H1 (cell line): Measurements from ENCODE around the gene VAV2. TPM values are rescaled to one million over a fixed set of nuclear protein-coding genes. Genes with fewer than 3 reads are reported as not detected.

Source experiments
- CTCF ChIA-PET: fragments of 300-600 bp; sonication (Branson Sonifier 250); formaldehyde crosslinking; loops from one replicate; lab custom pipeline; 2021; ENCODE audit not compliant: partially characterized antibody; lab: Charles Lee
- POLR2A ChIA-PET: fragments of 300-600 bp; sonication (Branson Sonifier 250); formaldehyde crosslinking; loops from one replicate; lab custom pipeline; 2021; ENCODE audit warnings: inconsistent platforms; ENCODE audit not compliant: partially characterized antibody; lab: Charles Lee
- DNase-seq, 2 experiments: peaks; one replicate each; pipeline versions ENCODE4 v3.0.0 to v3.0.0-alpha.2; 2010 to 2022; ENCODE audit warnings: low spot score in 2 of 2, low read depth in 1 of 2, mixed read lengths in 1 of 2
- FAIRE-seq: peaks from 2 replicates; lab custom pipeline; 2011; peaks lifted over from hg19 to GRCh38; lab: Jason Lieb, UNC
- H2AFZ ChIP-seq: 2 replicates; pipeline ENCODE4 v1.8.1; 2012; ENCODE audit warnings: low read length, inconsistent platforms
- H2AK5ac ChIP-seq: 2 replicates; pipeline ENCODE4 v1.6.1; 2013; ENCODE audit warnings: low read depth, low read length
- H2BK120ac ChIP-seq: replicated peaks from 2 replicates; pipeline ENCODE3; 2013; ENCODE audit warnings: low read depth, low read length, inconsistent platforms
- H2BK12ac ChIP-seq: 2 replicates; pipeline ENCODE4 v1.6.1; 2013; ENCODE audit warnings: low read depth, low read length
- H2BK15ac ChIP-seq: 2 replicates; pipeline ENCODE4 v1.6.1; 2013; ENCODE audit warnings: low read length
- H2BK20ac ChIP-seq: 2 replicates; pipeline ENCODE4 v1.6.1; 2013; ENCODE audit warnings: low read length
- H2BK5ac ChIP-seq: 2 replicates; pipeline ENCODE4 v1.6.1; 2013; ENCODE audit warnings: low read depth, low read length
- H3K14ac ChIP-seq: 2 replicates; pipeline ENCODE4 v1.6.1; 2013; ENCODE audit warnings: inconsistent platforms; ENCODE audit not compliant: insufficient read length
- H3K18ac ChIP-seq: 2 replicates; pipeline ENCODE4 v1.6.1; 2013; ENCODE audit warnings: low read length; ENCODE audit errors: extremely low read depth
- H3K23ac ChIP-seq: 2 replicates; pipeline ENCODE4 v1.6.1; 2013; ENCODE audit warnings: inconsistent platforms; ENCODE audit not compliant: insufficient read length
- H3K23me2 ChIP-seq: 2 replicates; pipeline ENCODE4 v1.6.1; 2013; ENCODE audit warnings: low read depth, low read length
- H3K27ac ChIP-seq: 2 replicates; pipeline ENCODE4 v1.6.1; 2011; ENCODE audit warnings: low read depth, low read length, inconsistent platforms
- H3K27me3 ChIP-seq, 4 experiments: replicated peaks in 1 of 4; 1 replicate in 1 of 4; 2 replicates in 3 of 4; pipeline versions ENCODE4 v1.6.1 to v1.8.1; 2011 to 2013; ENCODE audit warnings: low read length in 3 of 4, mild to moderate bottlenecking in 3 of 4, inconsistent platforms in 2 of 4, mixed read lengths in 2 of 4, moderate library complexity in 1 of 4; ENCODE audit not compliant: control insufficient read depth in 3 of 4, insufficient read depth in 3 of 4; ENCODE audit errors: extremely low read depth in 1 of 4
- H3K36me3 ChIP-seq, 4 experiments: 2 replicates each; pipeline versions ENCODE4 v1.6.1 to v1.8.1; 2011 to 2013; ENCODE audit warnings: mild to moderate bottlenecking in 4 of 4, low read length in 3 of 4, moderate library complexity in 2 of 4, control low read depth in 1 of 4, inconsistent platforms in 1 of 4; ENCODE audit not compliant: insufficient read depth in 4 of 4, control insufficient read depth in 2 of 4
- H3K4ac ChIP-seq: replicated peaks from 2 replicates; pipeline ENCODE3; 2013; ENCODE audit warnings: low read length, low read depth, mixed read lengths, inconsistent platforms; ENCODE audit not compliant: insufficient read length
- H3K4me1 ChIP-seq, 4 experiments: replicated peaks in 1 of 4; 1 replicate in 1 of 4; 2 replicates in 3 of 4; pipeline versions ENCODE4 v1.6.1 to v1.8.1; 2011 to 2013; ENCODE audit warnings: low read length in 3 of 4, inconsistent platforms in 2 of 4, mixed read lengths in 1 of 4; ENCODE audit not compliant: insufficient read depth in 4 of 4, control insufficient read depth in 3 of 4
- H3K4me2 ChIP-seq, 2 experiments: 2 replicates each; pipeline versions ENCODE4 v1.6.1 to v1.8.1; 2011 to 2013; ENCODE audit warnings: low read depth in 2 of 2, low read length in 2 of 2, control low read depth in 1 of 2, inconsistent platforms in 1 of 2, mild to moderate bottlenecking in 1 of 2; ENCODE audit not compliant: insufficient read depth in 1 of 2
- H3K4me3 ChIP-seq, 4 experiments: fragments of 200-600, 300-600 bp in 1 of 4; sonication (generic), shearing (Covaris generic), sonication (Bioruptor Twin) in 1 of 4; 2 replicates each; pipeline versions ENCODE4 v1.5.1 to v1.8.1; 2011 to 2016; ENCODE audit warnings: low read length in 4 of 4, low read depth in 3 of 4, control low read depth in 2 of 4, inconsistent platforms in 2 of 4, mild to moderate bottlenecking in 2 of 4, mixed read lengths in 1 of 4, moderate library complexity in 1 of 4; ENCODE audit not compliant: insufficient read depth in 2 of 4; ENCODE audit errors: extremely low read depth in 1 of 4
- H3K56ac ChIP-seq: replicated peaks from 2 replicates; pipeline ENCODE3; 2013; ENCODE audit warnings: low read depth, mild to moderate bottlenecking, mixed read lengths, low read length, inconsistent platforms; ENCODE audit not compliant: insufficient read length
- H3K79me1 ChIP-seq: 2 replicates; pipeline ENCODE4 v1.6.1; 2013; ENCODE audit warnings: low read depth, low read length, control low read depth
- H3K79me2 ChIP-seq, 2 experiments: 2 replicates each; pipeline versions ENCODE4 v1.6.1 to v1.8.1; 2012 to 2013; ENCODE audit warnings: low read length in 2 of 2, mild to moderate bottlenecking in 2 of 2, inconsistent platforms in 1 of 2; ENCODE audit not compliant: insufficient read depth in 2 of 2, control insufficient read depth in 1 of 2
- H3K9ac ChIP-seq, 4 experiments: replicated peaks in 1 of 4; 1 replicate in 1 of 4; 2 replicates in 3 of 4; pipeline versions ENCODE4 v1.6.1 to v1.8.1; 2011 to 2013; ENCODE audit warnings: low read depth in 3 of 4, low read length in 3 of 4, control low read depth in 2 of 4, mild to moderate bottlenecking in 2 of 4, moderate library complexity in 2 of 4, inconsistent platforms in 1 of 4; ENCODE audit errors: extremely low read depth in 1 of 4
- H3K9me3 ChIP-seq, 2 experiments: 2 replicates each; pipeline versions ENCODE4 v1.6.1 to v1.8.1; 2012 to 2013; ENCODE audit warnings: mild to moderate bottlenecking in 2 of 2, moderate library complexity in 2 of 2, control low read depth in 1 of 2, inconsistent platforms in 1 of 2, low read depth in 1 of 2, low read length in 1 of 2, mixed read lengths in 1 of 2; ENCODE audit not compliant: insufficient read depth in 2 of 2
- H4K20me1 ChIP-seq, 2 experiments: replicated peaks in 1 of 2; 2 replicates each; pipeline versions ENCODE3 to v1.8.1; 2011 to 2013; ENCODE audit warnings: inconsistent platforms in 2 of 2, low read length in 2 of 2, mild to moderate bottlenecking in 1 of 2; ENCODE audit not compliant: insufficient read depth in 2 of 2, control insufficient read depth in 1 of 2
- H4K5ac ChIP-seq: 2 replicates; pipeline ENCODE4 v1.6.1; 2013; ENCODE audit warnings: low read length, low read depth, mixed read lengths, inconsistent platforms; ENCODE audit not compliant: insufficient read length
- H4K8ac ChIP-seq: 2 replicates; pipeline ENCODE4 v1.8.0; 2013; ENCODE audit warnings: mild to moderate bottlenecking, moderate library complexity, low read length, inconsistent platforms; ENCODE audit not compliant: insufficient read depth; ENCODE audit errors: extremely low read depth
- H4K91ac ChIP-seq: replicated peaks from 2 replicates; pipeline ENCODE3; 2013; ENCODE audit warnings: low read length, mixed read lengths, inconsistent platforms; ENCODE audit not compliant: insufficient read length
- CHD2 ChIP-seq: IDR thresholded peaks from 2 replicates; pipeline ENCODE4 v1.6.1; 2012; ENCODE audit warnings: low read length, improper control_type of control experiment
- EP300 ChIP-seq, 2 experiments: IDR thresholded peaks; 1 replicate in 1 of 2; 2 replicates in 1 of 2; pipeline ENCODE4 v1.6.1; 2011 to 2012; ENCODE audit warnings: low read depth in 2 of 2, low read length in 2 of 2, mild to moderate bottlenecking in 2 of 2, borderline replicate concordance in 1 of 2, inconsistent platforms in 1 of 2, moderate library complexity in 1 of 2
- WGBS, 2 experiments: shearing (Covaris generic) in 1 of 2; methylation state at CpG; one replicate each; pipeline versions ENCODE4 v1.1.6 to v1.1.7; 2013 to 2015; ENCODE audit warnings: low lambda C conversion rate in 2 of 2, mixed read lengths in 2 of 2, inconsistent platforms in 1 of 2, low coverage in 1 of 2, missing lambda C conversion rate in 1 of 2; ENCODE audit not compliant: insufficient replicate concordance in 2 of 2, insufficient coverage in 1 of 2, insufficient read length in 1 of 2; ENCODE audit errors: extremely low coverage in 1 of 2, missing lambda C conversion rate in 1 of 2; 5-methylcytosine and 5-hydroxymethylcytosine counted together
- polyA plus RNA-seq, 7 experiments: library from polyadenylated mRNA; depleted of rRNA in 3 of 7; stranded (reverse) in 5 of 7; unstranded in 2 of 7; fragments of >200 nt in 5 of 7; fragments of 200-250 nt in 2 of 7; gene quantifications; 1 replicate in 5 of 7; 2 replicates in 1 of 7; 4 replicates in 1 of 7; pipeline versions ENCODE4 v1.2.1 to v1.2.3, GENCODE V29; 2011 to 2013; ENCODE audit warnings: missing spikeins in 2 of 7, mixed read lengths in 2 of 7
- total RNA-seq: library from RNA; stranded (reverse); fragmentation: NEBNext Ultra II Directional; extraction: Animal tissue kit (Norgen Biotek cat#: 25700); gene quantifications from 2 replicates; pipeline ENCODE4 v1.2.1, GENCODE V29; 2021

The VAV2 gene
- total and polyA plus RNA-seq, 2 of the 8 experiments (the other 6 are each of a cell fraction or from before 2014, with no cell fraction given), result 13.6 to 37.6 TPM

- Histone ChIP-seq H2BK15ac (no peak overlapping the region), H3K23me2 (no peaks in the 10 kb centered on the region), H3K27ac (no peak overlapping the region), H3K4me2 (no peak overlapping the region), H3K56ac (no peak overlapping the region), H3K4ac (no peak overlapping the region), H3K18ac (no peak overlapping the region; the same call in 1 of the 2 replicates), H3K14ac (no peak overlapping the region), H3K36me3 (no peaks in the 10 kb centered on the region), H3K4me3 (no peak overlapping the region), H3K79me1 (peaks cover 5% of the 10 kb centered on the region; the same call in 1 of the 2 replicates), H2BK5ac (no peak overlapping the region; the same call in 1 of the 2 replicates), H4K8ac (no peak overlapping the region; the same call in 1 of the 2 replicates), H2AK5ac (no peak overlapping the region), H3K9me3 (no peaks in the 10 kb centered on the region), H2BK120ac (no peak overlapping the region), H3K27me3 (no peaks in the 10 kb centered on the region), H4K20me1 (peaks cover 6 to 8% of the 10 kb centered on the region in 2 experiments), H2BK12ac (no peak overlapping the region), H3K23ac (no peak overlapping the region), H3K4me1 (peaks cover 0 to 22% (median 14%) of the 10 kb centered on the region in 4 experiments; a peak in 6 of 7 replicates), H4K91ac (no peak overlapping the region), H2AFZ (no peak overlapping the region), H2BK20ac (no peak overlapping the region), H3K9ac (no peak overlapping the region), H3K79me2 (peaks cover 0 to 8% of the 10 kb centered on the region in 2 experiments; a peak in 1 of 4 replicates), H4K5ac (no peak overlapping the region)
- no peak for DNase-seq
- 95% methylated on average over 19 of the region's 23 CpGs; no CpG with 5 or more reads in 1 of the 2 experiments for WGBS, 2 experiments
- FAIRE-seq, result no peak
- CTCF ChIA-PET, result interaction anchor here (0.8 to 2.2 kb wide), 5 partner anchors 19 to 148 kb away, joined by 3 to 8 read pairs (median 6); no protein-coding TSS in a partner anchor
- POLR2A ChIA-PET, result no interaction called here
- TF ChIP-seq EP300 (IDR thresholded peaks at IDR 0.05; ENCODE audit: borderline replicate concordance in 1 of 2, low read depth in 2 of 2, low read length in 2 of 2) (no peak), CHD2 (no peak)
These were observed 147.2 kb downstream of the VAV2 start for GRCh38 chr9:133844881-133845410.
